ENCODE results near the gene CYP3A4. TPM values are rescaled to one million over a fixed set of nuclear protein-coding genes. Genes with fewer than 3 reads are reported as not detected.

Gene CYP3A4
- total and polyA plus RNA-seq, 2 of the 8 experiments (the other 6 are each of a cell fraction or from before 2014, with no cell fraction given) = not detected

DNA sequence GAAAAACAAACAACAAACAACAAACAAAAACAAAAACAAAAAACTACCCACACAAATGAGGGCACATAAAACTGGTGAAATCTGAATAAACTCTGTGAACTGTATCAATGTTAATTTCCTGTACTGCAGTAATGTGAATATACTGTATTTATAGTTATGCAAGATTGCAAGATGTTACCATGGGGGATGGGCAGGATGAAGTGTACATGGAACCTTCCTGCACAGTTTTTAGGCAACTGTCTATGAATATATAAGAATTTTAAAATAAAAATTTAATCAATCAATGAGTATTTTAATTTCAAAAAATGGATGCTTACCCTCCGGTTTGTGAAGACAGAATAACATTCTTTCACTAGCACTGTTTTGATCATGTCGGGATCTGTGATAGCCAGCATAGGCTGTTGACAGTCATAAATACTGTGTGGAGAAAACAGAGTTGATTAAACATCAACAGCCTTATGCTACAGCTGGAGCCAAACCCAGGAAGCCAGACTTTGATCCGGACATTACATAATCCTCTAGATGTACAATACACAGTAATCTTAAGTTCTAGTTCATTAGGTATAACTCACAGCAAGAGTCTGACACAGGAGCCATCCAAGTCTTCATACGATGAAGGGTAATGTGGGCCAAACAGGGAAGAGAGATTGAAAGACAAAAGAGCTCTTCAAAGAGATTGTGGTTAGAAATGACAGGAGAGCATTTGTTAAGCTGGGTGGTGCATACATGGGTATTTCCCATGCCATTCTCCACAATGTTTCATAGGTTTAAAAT is 63.8 kb downstream of the CYP3A4 start (continued):
- TF ChIP-seq, protein P1, sequence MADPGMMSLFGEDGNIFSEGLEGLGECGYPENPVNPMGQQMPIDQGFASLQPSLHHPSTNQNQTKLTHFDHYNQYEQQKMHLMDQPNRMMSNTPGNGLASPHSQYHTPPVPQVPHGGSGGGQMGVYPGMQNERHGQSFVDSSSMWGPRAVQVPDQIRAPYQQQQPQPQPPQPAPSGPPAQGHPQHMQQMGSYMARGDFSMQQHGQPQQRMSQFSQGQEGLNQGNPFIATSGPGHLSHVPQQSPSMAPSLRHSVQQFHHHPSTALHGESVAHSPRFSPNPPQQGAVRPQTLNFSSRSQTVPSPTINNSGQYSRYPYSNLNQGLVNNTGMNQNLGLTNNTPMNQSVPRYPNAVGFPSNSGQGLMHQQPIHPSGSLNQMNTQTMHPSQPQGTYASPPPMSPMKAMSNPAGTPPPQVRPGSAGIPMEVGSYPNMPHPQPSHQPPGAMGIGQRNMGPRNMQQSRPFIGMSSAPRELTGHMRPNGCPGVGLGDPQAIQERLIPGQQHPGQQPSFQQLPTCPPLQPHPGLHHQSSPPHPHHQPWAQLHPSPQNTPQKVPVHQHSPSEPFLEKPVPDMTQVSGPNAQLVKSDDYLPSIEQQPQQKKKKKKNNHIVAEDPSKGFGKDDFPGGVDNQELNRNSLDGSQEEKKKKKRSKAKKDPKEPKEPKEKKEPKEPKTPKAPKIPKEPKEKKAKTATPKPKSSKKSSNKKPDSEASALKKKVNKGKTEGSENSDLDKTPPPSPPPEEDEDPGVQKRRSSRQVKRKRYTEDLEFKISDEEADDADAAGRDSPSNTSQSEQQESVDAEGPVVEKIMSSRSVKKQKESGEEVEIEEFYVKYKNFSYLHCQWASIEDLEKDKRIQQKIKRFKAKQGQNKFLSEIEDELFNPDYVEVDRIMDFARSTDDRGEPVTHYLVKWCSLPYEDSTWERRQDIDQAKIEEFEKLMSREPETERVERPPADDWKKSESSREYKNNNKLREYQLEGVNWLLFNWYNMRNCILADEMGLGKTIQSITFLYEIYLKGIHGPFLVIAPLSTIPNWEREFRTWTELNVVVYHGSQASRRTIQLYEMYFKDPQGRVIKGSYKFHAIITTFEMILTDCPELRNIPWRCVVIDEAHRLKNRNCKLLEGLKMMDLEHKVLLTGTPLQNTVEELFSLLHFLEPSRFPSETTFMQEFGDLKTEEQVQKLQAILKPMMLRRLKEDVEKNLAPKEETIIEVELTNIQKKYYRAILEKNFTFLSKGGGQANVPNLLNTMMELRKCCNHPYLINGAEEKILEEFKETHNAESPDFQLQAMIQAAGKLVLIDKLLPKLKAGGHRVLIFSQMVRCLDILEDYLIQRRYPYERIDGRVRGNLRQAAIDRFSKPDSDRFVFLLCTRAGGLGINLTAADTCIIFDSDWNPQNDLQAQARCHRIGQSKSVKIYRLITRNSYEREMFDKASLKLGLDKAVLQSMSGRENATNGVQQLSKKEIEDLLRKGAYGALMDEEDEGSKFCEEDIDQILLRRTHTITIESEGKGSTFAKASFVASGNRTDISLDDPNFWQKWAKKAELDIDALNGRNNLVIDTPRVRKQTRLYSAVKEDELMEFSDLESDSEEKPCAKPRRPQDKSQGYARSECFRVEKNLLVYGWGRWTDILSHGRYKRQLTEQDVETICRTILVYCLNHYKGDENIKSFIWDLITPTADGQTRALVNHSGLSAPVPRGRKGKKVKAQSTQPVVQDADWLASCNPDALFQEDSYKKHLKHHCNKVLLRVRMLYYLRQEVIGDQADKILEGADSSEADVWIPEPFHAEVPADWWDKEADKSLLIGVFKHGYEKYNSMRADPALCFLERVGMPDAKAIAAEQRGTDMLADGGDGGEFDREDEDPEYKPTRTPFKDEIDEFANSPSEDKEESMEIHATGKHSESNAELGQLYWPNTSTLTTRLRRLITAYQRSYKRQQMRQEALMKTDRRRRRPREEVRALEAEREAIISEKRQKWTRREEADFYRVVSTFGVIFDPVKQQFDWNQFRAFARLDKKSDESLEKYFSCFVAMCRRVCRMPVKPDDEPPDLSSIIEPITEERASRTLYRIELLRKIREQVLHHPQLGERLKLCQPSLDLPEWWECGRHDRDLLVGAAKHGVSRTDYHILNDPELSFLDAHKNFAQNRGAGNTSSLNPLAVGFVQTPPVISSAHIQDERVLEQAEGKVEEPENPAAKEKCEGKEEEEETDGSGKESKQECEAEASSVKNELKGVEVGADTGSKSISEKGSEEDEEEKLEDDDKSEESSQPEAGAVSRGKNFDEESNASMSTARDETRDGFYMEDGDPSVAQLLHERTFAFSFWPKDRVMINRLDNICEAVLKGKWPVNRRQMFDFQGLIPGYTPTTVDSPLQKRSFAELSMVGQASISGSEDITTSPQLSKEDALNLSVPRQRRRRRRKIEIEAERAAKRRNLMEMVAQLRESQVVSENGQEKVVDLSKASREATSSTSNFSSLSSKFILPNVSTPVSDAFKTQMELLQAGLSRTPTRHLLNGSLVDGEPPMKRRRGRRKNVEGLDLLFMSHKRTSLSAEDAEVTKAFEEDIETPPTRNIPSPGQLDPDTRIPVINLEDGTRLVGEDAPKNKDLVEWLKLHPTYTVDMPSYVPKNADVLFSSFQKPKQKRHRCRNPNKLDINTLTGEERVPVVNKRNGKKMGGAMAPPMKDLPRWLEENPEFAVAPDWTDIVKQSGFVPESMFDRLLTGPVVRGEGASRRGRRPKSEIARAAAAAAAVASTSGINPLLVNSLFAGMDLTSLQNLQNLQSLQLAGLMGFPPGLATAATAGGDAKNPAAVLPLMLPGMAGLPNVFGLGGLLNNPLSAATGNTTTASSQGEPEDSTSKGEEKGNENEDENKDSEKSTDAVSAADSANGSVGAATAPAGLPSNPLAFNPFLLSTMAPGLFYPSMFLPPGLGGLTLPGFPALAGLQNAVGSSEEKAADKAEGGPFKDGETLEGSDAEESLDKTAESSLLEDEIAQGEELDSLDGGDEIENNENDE (IDR thresholded peaks at IDR 0.05; ENCODE audit: insufficient replicate concordance, low read length) = no peak
